UCSD-AML1 (cell line): ENCODE results near the gene SPATA31A1.
"Not testable (repeated sequence)": the region's sequence is repeated elsewhere in the genome, so short reads cannot be mapped to it uniquely, and the experiment has no call there.

Source experiments
- DNase-seq: peaks from one replicate; lab custom pipeline; 2025; ENCODE audit not compliant: unreplicated experiment; lab: John Stamatoyannopoulos, UW

SPATA31A1 gene

GRCh38 chr9:39355369-39355768 lies at the start of gene SPATA31A1:
Gene SPATA31A1 (plus strand): TSS chr9:39355669. CDS start chr9:39355731, 62 bp downstream.
- not testable (repeated sequence) for DNase-seq

- not testable (repeated sequence) for DNase-seq
Observed at GRCh38 chr9:39407261-39408204, 52.1 kb downstream of the SPATA31A1 start.

DNA sequence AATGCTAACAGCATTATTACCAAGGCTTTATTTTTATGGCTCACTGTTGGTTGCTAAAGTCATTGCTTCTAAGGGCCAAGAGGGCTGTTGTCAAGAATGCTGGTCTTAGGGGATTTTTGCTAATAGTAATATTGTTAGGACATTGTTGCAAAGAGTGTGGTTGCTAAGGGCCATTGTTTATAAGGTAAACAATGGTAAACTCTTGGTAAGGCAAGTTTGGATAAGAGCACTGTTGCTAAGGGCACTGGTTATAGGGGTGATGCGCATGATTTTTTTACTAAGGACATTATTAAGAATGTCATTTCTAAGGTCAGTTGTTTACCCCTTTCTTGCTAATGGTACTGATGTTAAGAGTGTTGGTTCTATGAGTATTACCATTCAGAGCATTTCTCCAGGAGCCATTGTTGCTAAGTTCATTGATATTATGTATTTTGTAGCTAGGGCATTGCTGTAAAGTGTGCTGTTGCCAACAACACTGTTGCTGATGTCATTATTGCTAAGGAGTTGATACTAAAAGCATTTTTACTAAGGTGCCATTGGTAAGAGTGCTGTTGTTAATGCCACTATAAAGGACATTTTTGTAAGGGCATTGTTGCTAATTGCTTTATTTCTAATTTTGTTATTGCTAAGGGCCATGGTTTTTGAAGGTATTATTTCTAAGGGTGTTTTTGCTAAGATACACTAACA lies 55.9 kb downstream of the SPATA31A1 start:
- not testable (repeated sequence) for DNase-seq
